ENCODE data around the gene FLYWCH1.

FLYWCH1 gene

DNA sequence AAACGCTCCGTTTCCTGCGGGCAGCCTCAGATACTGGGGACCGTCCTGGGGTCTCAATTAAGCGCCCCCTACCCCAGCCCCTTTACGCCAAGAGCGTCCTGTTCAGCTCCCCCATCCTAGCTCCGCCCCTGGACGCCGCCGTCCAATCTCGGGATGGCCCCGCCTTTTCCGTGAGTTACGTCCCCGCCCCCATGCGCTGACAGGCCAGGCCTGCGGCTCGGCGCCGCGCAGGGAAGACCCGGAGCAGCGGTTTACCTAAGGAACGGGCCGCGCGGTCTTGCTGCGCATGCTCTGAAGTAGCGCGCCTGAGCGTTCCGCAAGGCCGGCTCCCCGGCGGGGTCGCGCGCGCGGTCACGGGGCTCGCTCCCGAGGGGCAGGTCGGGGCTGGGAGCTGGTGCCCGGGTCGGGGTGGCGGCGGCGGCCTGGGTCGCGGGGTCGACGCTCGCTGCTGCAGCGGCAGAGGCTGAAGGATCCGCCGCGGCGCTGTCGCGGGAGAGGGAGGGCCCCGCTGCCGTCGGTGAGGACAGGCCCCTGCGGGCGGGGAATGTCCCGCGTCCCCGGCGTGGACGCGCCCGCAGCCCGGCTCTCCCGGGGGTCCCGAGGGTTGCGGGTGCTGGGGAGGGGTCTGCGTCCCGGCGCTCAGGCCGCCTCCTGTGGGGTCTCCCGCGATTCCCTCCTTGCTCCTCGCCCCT, at the start of gene FLYWCH1:
FLYWCH1 (plus strand) TSS at position 294 of the 692 bp plus-strand sequence. CDS start 17,755 bp downstream, outside the sequence.
- peak; percentile 58 to 99 (median 95) for DNase-seq

DNA sequence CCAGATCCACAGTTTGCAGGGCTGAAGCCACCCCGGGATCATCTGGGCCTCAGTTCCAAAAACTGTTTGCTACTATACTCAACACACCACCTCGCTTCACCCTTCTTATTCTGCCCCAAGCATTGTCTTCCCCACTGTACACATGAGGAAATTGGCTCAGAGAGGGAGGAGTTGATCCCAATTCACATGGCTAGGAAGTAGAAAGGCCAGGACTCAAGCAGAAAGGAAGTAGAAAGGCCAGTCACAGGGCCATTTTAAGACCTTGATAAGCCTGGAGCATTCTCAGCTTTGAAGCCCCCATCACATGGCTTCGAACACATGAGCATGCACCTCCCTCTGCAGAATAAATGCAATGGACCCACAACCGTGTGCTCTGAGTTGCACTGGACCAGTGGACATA, 46.1 kb upstream of the FLYWCH1 start:
- no peak for DNase-seq

- no peak for DNase-seq
Observed at GRCh38 chr16:2866431-2866830, 45.3 kb upstream of the FLYWCH1 start.

GRCh38 chr16:2867661-2867986, 44.1 kb upstream of the FLYWCH1 start:
- DNase-seq: no peak

GRCh38 chr16:2867987-2868789, 43.5 kb upstream of the FLYWCH1 start:
- DNase-seq: peak; percentile 56 to 97 (median 89)

- no peak for DNase-seq
Observed at GRCh38 chr16:2871926-2872325, 39.8 kb upstream of the FLYWCH1 start.

DNA sequence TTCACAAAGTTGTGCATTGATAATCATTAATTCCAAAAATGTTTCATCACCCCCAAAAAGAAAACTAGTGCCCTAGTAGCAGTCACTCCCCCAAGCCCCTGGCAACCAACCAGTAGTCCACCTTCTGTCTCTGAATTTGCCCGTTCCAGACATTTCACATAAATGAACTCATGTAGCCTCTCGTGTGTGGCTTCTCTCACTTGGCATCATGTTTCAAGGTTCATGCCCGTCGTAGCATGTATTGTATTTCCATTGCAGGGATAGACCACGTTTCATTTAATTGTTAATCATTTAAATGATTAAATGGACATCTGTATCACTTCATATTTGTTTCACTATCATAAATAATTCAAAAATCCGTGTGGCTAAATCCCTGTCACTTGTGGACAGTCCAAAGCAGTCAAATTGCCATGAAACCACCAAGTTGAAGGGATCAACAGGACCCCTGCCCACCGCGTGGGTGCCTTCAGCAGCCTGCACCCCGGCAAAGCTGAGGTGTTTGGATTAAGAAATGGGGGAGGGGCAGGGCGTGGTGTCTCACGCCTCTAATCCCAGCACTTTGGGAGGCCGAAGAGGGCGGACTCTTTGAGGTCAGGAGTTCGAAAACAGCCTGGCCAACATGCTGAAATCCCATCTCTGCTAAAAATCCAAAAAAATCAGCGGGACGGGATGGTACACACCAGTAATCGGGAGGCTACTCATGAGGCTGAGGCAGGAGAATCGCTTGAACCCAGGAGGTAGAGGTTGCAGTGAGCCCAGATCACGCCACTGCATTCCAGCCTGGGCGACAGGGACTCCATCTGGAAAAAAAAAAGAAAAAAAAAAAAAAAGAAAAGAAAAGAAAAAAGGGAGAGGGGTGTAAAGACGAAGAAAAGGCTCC, 37.5 kb upstream of the FLYWCH1 start:
- no peak for DNase-seq

GRCh38 chr16:2874912-2875362, 36.8 kb upstream of the FLYWCH1 start:
- DNase-seq: peak in 49 of 56 donors; percentile 0 to 82 (median 41)

- no peak for DNase-seq
Observed at GRCh38 chr16:2879854-2880508, 31.8 kb upstream of the FLYWCH1 start.

GRCh38 chr16:2881783-2882649, 29.7 kb upstream of the FLYWCH1 start:
- DNase-seq: peak in 7 of 56 donors; percentile 18 to 64 (median 43)

DNA sequence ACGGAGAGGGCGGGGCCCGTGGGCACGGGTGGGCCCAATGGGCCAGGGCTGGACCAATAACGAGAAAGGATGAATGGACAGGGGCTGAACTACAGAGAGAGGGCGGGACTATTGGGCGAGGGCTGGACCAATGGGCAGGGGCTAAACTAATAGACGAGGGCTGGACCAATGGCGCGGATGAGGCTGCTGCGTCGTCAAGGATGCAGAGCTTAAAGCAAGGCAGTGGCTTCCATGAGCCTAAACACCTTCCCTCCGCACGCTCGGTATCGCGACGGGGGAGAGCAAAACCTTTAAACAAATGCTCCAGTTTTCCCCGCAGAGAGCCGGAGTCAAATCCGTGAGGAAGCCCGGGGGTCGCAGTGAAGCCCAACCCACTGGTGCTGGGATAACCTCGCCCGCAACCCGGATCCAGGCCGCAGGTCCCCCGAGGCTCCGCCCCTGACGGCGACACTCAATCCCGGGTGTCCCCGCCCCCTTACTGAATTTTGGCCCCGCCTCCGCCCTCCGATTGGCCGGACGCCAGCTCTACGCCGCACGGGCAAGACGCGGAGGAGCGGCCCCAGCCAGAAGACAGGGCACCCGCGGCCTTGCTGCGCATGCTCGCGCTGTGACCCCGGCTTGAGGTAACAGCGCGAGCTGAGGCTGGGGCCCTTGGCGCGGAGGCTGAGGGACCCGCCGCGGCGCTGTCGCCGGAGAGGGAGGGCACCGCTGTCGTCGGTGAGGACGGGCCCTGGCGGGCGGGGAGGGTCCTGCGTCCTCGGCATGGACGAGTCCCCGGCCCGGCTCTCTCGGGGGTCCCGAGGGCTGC, 28.9 kb upstream of the FLYWCH1 start, which contains the start of gene FLYWCH2:
FLYWCH2 (plus strand) TSS at position 566 of the 808 bp plus-strand sequence. CDS start 13,235 bp downstream, outside the sequence.
- peak; percentile 88 to 100 (median 98) for DNase-seq

DNA sequence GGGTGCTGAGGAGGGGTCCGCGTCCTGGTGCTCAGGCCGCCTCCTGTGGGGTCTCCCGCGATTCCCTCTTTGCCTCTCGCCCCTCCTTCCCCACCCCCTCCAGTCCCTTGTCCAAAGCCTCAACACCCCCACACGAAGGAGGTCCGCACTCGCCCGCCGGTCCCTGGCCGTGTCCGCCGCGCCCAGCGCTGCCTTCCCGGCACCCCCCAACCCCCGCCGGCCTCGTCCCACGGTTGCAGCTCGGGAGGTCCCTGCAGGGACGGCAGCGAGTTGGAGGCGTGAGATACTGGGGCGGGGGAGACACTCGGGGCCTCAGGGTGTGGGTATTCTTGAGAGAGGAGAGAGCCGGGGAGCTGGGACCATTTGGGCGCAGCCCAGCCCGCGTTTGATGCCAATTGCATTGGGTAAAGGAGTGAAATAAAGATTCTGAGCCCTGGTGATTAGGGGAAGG, 28.2 kb upstream of the FLYWCH1 start:
- DNase-seq: peak in 12 of 56 donors; percentile 22 to 57 (median 34)

GRCh38 chr16:2884041-2884451, 27.7 kb upstream of the FLYWCH1 start:
- no peak for DNase-seq

DNA sequence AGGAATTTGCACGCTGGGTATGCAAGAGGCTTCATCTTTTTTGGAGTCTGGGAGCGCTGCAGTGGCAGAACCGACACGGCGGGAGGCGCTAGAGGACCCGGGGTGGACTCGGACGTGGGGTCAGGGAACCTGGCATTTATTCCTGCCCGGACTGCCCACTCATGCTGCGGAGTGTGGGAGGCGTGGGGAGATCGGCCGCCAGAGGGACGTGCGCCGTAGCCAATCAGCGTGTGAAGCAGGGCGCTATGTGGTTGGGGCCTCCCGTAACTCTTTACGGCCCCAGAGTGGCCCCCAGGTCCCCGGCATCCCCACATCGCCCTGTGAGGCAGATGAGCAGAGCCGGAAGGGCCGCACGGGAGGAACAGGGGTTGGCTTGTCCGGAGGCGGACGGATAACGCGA, 17.5 kb upstream of the FLYWCH1 start:
- no peak for DNase-seq

- no peak for DNase-seq
Observed at GRCh38 chr16:2895813-2896212, 15.9 kb upstream of the FLYWCH1 start.

DNA sequence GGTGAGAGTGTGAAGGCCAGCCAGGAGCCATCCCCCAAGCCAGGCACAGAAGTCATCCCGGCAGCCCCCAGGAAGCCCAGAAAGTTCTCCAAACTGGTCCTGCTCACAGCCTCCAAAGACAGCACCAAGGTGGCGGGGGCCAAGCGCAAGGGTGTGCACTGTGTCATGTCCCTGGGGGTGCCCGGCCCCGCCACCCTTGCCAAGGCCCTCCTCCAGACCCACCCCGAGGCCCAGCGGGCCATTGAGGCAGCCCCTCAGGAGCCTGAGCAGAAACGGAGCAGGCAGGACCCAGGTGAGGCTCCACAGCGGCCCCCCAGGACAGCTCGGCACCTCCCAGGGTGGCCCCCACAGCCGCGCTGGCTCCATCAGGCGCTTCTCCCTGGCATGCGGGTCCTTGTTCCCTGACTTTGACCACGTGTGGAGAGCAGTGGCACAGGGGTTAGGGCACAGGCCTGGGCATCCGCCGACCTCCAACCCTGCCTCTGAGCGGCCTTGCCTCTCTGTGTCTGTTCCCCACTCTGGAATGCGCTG, 15.2 kb upstream of the FLYWCH1 start:
- DNase-seq: no peak

DNA sequence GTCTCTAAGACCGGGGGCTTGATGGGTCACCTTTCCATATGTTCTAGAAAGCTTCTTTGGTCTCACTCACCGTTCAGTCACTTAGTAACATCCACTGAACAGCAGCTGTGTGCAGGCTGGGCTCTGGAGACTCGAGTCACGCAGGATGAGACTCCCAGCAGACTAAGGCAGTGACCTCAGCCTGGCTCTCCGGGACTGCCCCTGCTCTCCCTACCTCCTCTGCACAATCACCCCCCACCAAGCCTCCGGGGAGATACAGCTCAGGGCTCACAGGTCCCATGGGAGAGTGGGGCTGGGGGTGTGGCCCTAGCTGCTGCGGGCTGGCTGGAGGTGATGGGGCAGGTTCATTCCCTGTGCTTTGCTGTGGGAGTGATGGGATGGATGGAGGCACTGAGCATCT, 14.6 kb upstream of the FLYWCH1 start:
- no peak for DNase-seq

DNA sequence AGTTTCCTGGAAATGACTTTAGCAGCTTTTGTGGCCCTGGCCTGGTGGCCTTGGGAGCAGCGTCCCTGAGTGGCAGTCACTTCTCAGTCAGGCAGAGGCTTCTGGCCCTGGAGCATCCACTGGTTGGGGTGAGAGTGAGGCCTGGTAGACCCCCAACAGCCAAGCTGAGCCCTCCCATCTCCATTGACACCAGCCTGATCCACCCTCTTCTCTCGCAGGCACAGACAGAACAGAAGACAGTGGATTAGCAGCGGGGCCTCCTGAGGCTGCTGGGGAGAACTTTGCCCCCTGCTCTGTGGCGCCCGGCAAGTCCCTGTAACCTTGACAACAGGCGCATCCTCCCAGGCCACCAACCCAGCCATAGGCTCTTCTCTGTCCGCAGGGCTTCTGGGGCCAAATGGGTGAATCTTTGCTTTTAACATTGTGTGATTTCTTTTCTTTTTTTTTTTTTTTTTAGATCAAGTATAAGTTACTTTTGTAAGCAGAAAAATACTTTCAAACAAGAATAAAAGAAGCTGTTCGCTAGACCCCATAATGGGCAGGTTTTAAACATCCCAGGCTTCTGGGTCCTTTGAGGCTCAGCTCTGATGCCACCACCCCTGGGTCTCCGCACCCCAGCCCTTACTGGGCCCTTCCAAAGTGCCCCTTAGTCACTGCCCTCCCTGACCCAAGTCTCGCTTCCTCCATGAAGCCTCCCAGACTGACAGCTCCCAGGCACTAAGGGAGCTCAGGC, 12.7 kb upstream of the FLYWCH1 start:
- peak in 1 of 56 donors; percentile 1 for DNase-seq

All from amygdala (tissue), 56 donors.